Activated CD8-positive, alpha-beta T cell treated with anti-CD3 and anti-CD28 coated beads for 36 hours (primary cell): Measurements from ENCODE around the gene OTOF. TPM values are rescaled to one million over a fixed set of nuclear protein-coding genes. Genes with fewer than 3 reads are reported as not detected.

Source experiments
- ATAC-seq: fragments of 200-7000 bp; cut with Tn5 transposase; one replicate; pipeline ENCODE4 v1.10.0; 2021; ENCODE audit warnings: mild to moderate bottlenecking, moderate library complexity
- CTCF ChIA-PET: fragments of 350-600 bp; sonication (Branson Sonifier 250); formaldehyde crosslinking; loops from one replicate; lab custom pipeline; 2021; ENCODE audit warnings: antibody characterized with exemption; lab: Charles Lee
- POLR2A ChIA-PET: fragments of 350-600 bp; sonication (Branson Sonifier 250); formaldehyde crosslinking; loops from one replicate; lab custom pipeline; 2021; ENCODE audit warnings: antibody characterized with exemption; lab: Charles Lee
- DNase-seq: peaks from one replicate; pipeline ENCODE4 v3.0.0-alpha.2; 2020
- H3K27ac Mint-ChIP-seq: one replicate; pipeline ENCODE4 v1.8.0; 2021; ENCODE audit warnings: mild to moderate bottlenecking, mixed read lengths
- H3K27me3 Mint-ChIP-seq: one replicate; pipeline ENCODE4 v1.8.0; 2021; ENCODE audit warnings: mixed read lengths
- H3K36me3 Mint-ChIP-seq: one replicate; pipeline ENCODE4 v1.8.0; 2021; ENCODE audit warnings: low read depth, mixed read lengths
- H3K4me1 Mint-ChIP-seq: one replicate; pipeline ENCODE4 v1.8.0; 2021; ENCODE audit warnings: low read depth, mixed read lengths
- H3K4me3 Mint-ChIP-seq: one replicate; pipeline ENCODE4 v1.8.0; 2021; ENCODE audit warnings: mild to moderate bottlenecking, moderate library complexity, mixed read lengths
- H3K9me3 Mint-ChIP-seq: one replicate; pipeline ENCODE4 v1.8.0; 2021; ENCODE audit warnings: mixed read lengths
- intact Hi-C: fragments of 100-400 bp; cut with micrococcal nuclease; formaldehyde crosslinking; loops from one replicate; pipeline ENCODE4 v1.10.0; 2022
- total RNA-seq, 2 experiments: library from RNA; stranded (reverse); gene quantifications; one replicate each; pipeline ENCODE4 v1.2.3, GENCODE V29; 2021
- TF ChIP-seq, protein P1 (sequence below): fragments of 200-600 bp; IDR thresholded peaks from one replicate; pipeline ENCODE4 v1.8.0; 2022; ENCODE audit warnings: antibody characterized with exemption, mild to moderate bottlenecking

The OTOF gene
- total RNA-seq, 2 experiments from 2014 or later = 0.60 to 0.81 TPM

DNA sequence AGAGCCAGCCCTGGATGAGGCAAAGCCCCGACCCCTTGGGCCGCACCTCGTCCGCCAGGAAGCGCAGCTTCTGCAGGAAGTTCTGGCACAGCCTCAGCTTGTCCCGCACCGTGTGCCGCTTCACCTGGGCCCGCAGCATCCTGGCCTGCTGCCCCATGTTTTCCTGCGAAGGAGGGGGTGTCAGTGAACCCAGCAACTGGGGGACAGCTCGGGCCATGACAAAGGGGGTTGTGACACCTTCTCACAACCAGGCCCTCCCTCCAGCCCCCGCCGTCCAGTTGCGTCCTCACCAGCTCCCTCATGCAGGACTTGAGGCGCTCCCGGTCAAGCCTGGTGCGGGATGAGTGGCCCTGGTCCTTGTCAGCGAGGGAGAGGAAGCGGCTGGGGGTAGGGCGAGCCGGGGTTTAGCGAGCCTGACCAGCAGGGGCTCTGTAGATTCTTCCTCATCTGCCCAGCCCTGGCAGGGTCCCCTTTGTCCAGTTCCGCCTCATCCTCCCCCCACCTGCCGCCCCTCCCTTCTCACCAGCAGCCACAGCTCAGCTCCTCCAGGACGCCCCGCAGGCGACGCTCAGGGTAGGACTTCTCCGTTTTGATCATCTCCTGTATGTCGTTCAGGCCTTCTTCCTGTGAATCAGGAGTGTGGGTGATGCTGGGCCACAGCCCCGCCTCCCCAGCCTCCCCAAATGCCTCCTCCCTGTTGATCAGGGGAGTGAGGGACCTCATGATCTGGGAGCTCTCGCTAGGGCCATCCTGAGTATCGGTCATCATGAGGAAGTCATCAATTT is 606 bp downstream of the OTOF start:
- peaks cover 4% of the 10 kb centered on the region for H3K4me1 Mint-ChIP-seq
- ChIA-PET CTCF (interaction anchor here (1.1 to 1.5 kb wide), 2 partner anchors 24 to 100 kb away, joined by 3 to 5 read pairs; no protein-coding TSS in a partner anchor), POLR2A (no interaction called here)
- peak; percentile 26 for DNase-seq
- no peak overlapping the region for H3K27ac Mint-ChIP-seq
- no peaks in the 10 kb centered on the region for H3K27me3 Mint-ChIP-seq
- intact Hi-C loops = no loop called here
- TF ChIP-seq, protein P1, sequence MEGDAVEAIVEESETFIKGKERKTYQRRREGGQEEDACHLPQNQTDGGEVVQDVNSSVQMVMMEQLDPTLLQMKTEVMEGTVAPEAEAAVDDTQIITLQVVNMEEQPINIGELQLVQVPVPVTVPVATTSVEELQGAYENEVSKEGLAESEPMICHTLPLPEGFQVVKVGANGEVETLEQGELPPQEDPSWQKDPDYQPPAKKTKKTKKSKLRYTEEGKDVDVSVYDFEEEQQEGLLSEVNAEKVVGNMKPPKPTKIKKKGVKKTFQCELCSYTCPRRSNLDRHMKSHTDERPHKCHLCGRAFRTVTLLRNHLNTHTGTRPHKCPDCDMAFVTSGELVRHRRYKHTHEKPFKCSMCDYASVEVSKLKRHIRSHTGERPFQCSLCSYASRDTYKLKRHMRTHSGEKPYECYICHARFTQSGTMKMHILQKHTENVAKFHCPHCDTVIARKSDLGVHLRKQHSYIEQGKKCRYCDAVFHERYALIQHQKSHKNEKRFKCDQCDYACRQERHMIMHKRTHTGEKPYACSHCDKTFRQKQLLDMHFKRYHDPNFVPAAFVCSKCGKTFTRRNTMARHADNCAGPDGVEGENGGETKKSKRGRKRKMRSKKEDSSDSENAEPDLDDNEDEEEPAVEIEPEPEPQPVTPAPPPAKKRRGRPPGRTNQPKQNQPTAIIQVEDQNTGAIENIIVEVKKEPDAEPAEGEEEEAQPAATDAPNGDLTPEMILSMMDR = no peak
- H3K36me3 Mint-ChIP-seq = no peaks in the 10 kb centered on the region
- H3K4me3 Mint-ChIP-seq = peak overlapping the region; percentile 41
- H3K9me3 Mint-ChIP-seq = no peaks in the 10 kb centered on the region
- peak; percentile 77 for ATAC-seq

DNA sequence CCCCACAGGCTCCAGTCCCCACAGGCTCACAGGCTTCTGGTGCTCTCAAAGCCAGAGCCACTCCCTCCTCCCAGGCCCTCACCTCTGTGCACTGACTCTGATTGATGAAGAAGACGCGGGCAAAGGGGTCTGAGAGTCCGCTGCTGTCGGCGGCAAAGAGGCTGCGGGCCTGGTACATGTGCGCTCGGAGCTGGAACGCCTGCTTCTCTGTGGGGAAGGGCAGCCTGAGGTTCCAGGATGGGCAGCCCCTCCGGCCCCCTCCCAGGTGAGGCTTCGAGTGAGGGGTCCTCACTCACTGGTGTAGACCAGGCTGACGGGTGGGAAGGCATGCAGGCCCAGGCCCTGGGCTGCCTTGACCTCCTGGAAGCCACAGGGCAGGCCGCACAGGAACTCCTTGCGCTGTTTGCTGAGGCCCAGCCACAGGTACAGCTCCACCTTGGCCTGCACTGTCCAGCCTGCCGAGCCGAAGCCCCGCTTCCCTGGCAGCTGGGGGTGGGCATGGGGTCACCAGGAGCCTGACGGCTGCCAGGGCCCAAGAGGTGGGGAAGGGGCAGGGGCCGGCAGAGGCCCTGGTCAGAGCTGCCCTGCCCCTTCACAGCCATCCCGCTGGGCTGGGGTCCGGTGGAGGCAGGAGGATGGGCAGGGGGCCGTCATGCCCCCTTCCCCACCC is 2.0 kb downstream of the OTOF start:
- CTCF ChIA-PET = interaction anchor here (1.2 kb wide), 1 partner anchor 28 kb away, joined by 4 read pairs; no protein-coding TSS in a partner anchor
- POLR2A ChIA-PET = no interaction called here
- ATAC-seq (no peak), DNase-seq (no peak)
- H3K4me3 Mint-ChIP-seq = no peak overlapping the region
- H3K36me3 Mint-ChIP-seq = no peaks in the 10 kb centered on the region
- TF ChIP-seq, protein P1 = no peak
- no peaks in the 10 kb centered on the region for H3K9me3 Mint-ChIP-seq
- peaks cover 4% of the 10 kb centered on the region for H3K4me1 Mint-ChIP-seq
- H3K27ac Mint-ChIP-seq = no peak overlapping the region
- intact Hi-C loops = no loop called here
- no peaks in the 10 kb centered on the region for H3K27me3 Mint-ChIP-seq

DNA sequence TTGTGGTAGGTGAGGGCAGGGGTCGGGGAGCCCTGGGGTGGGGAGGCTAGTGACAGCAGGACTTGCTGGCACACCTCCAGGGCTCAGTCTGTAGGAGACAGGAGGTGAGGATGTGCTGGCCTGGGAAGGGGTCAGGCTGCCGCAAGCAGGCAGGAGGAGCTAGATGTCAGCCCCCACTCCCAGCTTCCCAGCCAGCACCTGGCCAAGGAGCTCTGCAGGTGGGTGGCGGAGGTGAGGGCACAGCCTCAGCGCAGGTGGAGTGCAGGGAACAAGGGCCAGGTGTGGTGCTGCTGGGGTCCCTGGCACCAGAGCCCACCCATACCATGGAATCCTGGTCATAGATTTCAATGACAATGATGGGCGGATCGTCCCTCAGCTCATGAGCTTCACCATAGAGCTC is 2.9 kb downstream of the OTOF start:
- no peaks in the 10 kb centered on the region for H3K36me3 Mint-ChIP-seq
- ATAC-seq (no peak), DNase-seq (no peak)
- H3K27ac Mint-ChIP-seq = no peak overlapping the region
- H3K27me3 Mint-ChIP-seq = no peaks in the 10 kb centered on the region
- TF ChIP-seq, protein P1 = no peak
- peaks cover 4% of the 10 kb centered on the region for H3K4me1 Mint-ChIP-seq
- intact Hi-C loops = no loop called here
- CTCF ChIA-PET = interaction anchor here (1.2 kb wide), 1 partner anchor 29 kb away, joined by 4 read pairs; no protein-coding TSS in a partner anchor
- H3K9me3 Mint-ChIP-seq = no peaks in the 10 kb centered on the region
- POLR2A ChIA-PET = no interaction called here
- H3K4me3 Mint-ChIP-seq = no peak overlapping the region

DNA sequence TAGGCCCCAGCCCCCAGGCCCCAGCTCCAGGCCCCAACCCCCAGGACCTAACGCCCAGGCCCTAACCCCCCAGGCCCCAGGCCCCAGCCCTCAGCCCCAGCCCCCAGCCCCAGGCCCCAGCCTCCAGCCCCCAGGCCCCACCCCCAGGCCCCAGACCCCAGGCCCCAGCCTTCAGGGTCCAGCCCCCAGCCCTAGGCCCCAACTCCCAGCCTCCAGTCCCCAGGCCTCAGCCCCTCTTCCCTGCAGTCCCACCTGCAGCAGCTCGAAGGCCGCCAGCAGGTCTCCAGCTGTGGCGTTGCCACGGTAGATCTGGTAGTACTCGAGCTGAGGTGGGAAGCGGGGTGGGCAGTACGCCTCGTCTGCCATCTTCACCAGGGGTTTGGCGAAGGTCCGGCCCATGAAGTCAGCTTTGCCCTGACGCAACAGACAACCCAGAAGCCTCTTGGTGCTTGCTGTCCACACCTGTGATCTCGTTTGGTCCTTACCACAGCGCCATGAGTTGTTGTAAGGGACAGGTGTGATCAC is 3.6 kb downstream of the OTOF start:
- intact Hi-C loops = no loop called here
- POLR2A ChIA-PET = no interaction called here
- peaks cover 4% of the 10 kb centered on the region for H3K4me1 Mint-ChIP-seq

More for the DNA sequence above, 3.6 kb downstream of the OTOF start:
- no peak overlapping the region for H3K4me3 Mint-ChIP-seq
- TF ChIP-seq, protein P1 = no peak
- H3K9me3 Mint-ChIP-seq = peaks cover 2% of the 10 kb centered on the region
- ATAC-seq = no peak
- no peaks in the 10 kb centered on the region for H3K36me3 Mint-ChIP-seq
- CTCF ChIA-PET = no interaction called here
- DNase-seq = no peak
- H3K27ac Mint-ChIP-seq = no peak overlapping the region
- H3K27me3 Mint-ChIP-seq = no peaks in the 10 kb centered on the region
